ENCODE measurements around the gene GMCL1.
A peak's percentile ranks its signal among the peaks of the same experiment; 100 is the strongest.
"Not testable (repeated sequence)": the region's sequence is repeated elsewhere in the genome, so short reads cannot be mapped to it uniquely, and the experiment has no call there.

GMCL1 gene

GRCh38 chr2:69888451-69888850 lies 59.0 kb downstream of the GMCL1 start:
- H3K27me3 ChIP-seq (replicated peaks) = no peaks in the 10 kb centered on the region
- H3K27ac ChIP-seq = no peak overlapping the region
- in situ Hi-C loops (cut with HindIII; ENCODE audit: low pct_ligation_motif_present, low sequenced_read_pairs) = no loop called here
- no peak for TF ChIP-seq CTCF (IDR thresholded peaks at IDR 0.05; ENCODE audit: low read depth, low read length, missing control alignments)
- H3K36me3 ChIP-seq (replicated peaks) = no peaks in the 10 kb centered on the region
- no peak for DNase-seq
- no peak overlapping the region for H3K4me3 ChIP-seq (ENCODE audit: low read depth, low read length)

- in situ Hi-C loops (cut with HindIII; ENCODE audit: low pct_ligation_motif_present, low sequenced_read_pairs) = no loop called here
- no peak overlapping the region for H3K27ac ChIP-seq
- no peaks in the 10 kb centered on the region for H3K27me3 ChIP-seq (replicated peaks)
- H3K36me3 ChIP-seq (replicated peaks) = no peaks in the 10 kb centered on the region
- no peak for DNase-seq
- no peak for TF ChIP-seq CTCF (IDR thresholded peaks at IDR 0.05; ENCODE audit: low read depth, low read length, missing control alignments)
- H3K4me3 ChIP-seq (ENCODE audit: low read depth, low read length) = no peak overlapping the region
Observed at GRCh38 chr2:69889302-69889701, 59.8 kb downstream of the GMCL1 start.

- no peak for DNase-seq
- Histone ChIP-seq H3K36me3 (replicated peaks) (no peaks in the 10 kb centered on the region), H3K27me3 (replicated peaks) (no peaks in the 10 kb centered on the region), H3K4me3 (ENCODE audit: low read depth, low read length) (no peak overlapping the region), H3K27ac (no peak overlapping the region)
- in situ Hi-C loops (cut with HindIII; ENCODE audit: low pct_ligation_motif_present, low sequenced_read_pairs) = no loop called here
- no peak for TF ChIP-seq CTCF (IDR thresholded peaks at IDR 0.05; ENCODE audit: low read depth, low read length, missing control alignments)
Observed at GRCh38 chr2:69890881-69891280, 61.4 kb downstream of the GMCL1 start.

GRCh38 chr2:69892838-69893424 lies 63.5 kb downstream of the GMCL1 start:
- H3K27ac ChIP-seq; H3K4me3 ChIP-seq (ENCODE audit: low read depth, low read length); in situ Hi-C loops (cut with HindIII; ENCODE audit: low pct_ligation_motif_present, low sequenced_read_pairs); DNase-seq; H3K27me3 ChIP-seq (replicated peaks): not testable (repeated sequence)
- H3K36me3 ChIP-seq (replicated peaks) = peaks cover 15% of the 10 kb centered on the region
- TF ChIP-seq CTCF (IDR thresholded peaks at IDR 0.05; ENCODE audit: low read depth, low read length, missing control alignments) = peak; percentile 13

GRCh38 chr2:69893684-69894551 lies 64.5 kb downstream of the GMCL1 start, which contains the start of gene SNRNP27:
TSS of gene SNRNP27 (plus strand) at chr2:69893956. CDS start at chr2:69893985, 29 bp downstream.
- Histone ChIP-seq H3K36me3 (replicated peaks) (peaks cover 19% of the 10 kb centered on the region), H3K27me3 (replicated peaks) (no peaks in the 10 kb centered on the region), H3K4me3 (ENCODE audit: low read depth, low read length) (peak within 1 kb of the TSS; percentile 87), H3K27ac (peak within 1 kb of the TSS; percentile 76)
- no peak for TF ChIP-seq CTCF (IDR thresholded peaks at IDR 0.05; ENCODE audit: low read depth, low read length, missing control alignments)
- DNase-seq = peak; percentile 64
- in situ Hi-C loops (cut with HindIII; ENCODE audit: low pct_ligation_motif_present, low sequenced_read_pairs) = no loop called here

GRCh38 chr2:69894737-69895136 lies 65.3 kb downstream of the GMCL1 start:
- H3K27me3 ChIP-seq (replicated peaks); DNase-seq; in situ Hi-C loops (cut with HindIII; ENCODE audit: low pct_ligation_motif_present, low sequenced_read_pairs): not testable (repeated sequence)
- Histone ChIP-seq H3K27ac (peak overlapping the region; percentile 76), H3K4me3 (ENCODE audit: low read depth, low read length) (peak overlapping the region; percentile 87), H3K36me3 (replicated peaks) (peaks cover 24% of the 10 kb centered on the region)
